CD14-positive monocyte (primary cell): ENCODE data around the gene SYNE1. TPM values are rescaled to one million over a fixed set of nuclear protein-coding genes. Genes with fewer than 3 reads are reported as not detected.

ENCODE experiments used
- DNase-seq, 3 donors: peaks; one replicate each; pipeline ENCODE4 v3.0.0-alpha.2; 2011 to 2022
- H2AFZ ChIP-seq: 2 replicates; pipeline ENCODE4 v1.6.0; 2012; ENCODE audit warnings: mild to moderate bottlenecking, low read depth, low read length, inconsistent platforms; ENCODE audit not compliant: insufficient read depth, poor library complexity, severe bottlenecking
- H3K27ac ChIP-seq, 2 donors: 1 replicate in 1 of 2; 2 replicates in 1 of 2; pipeline ENCODE4 v1.5.1; 2012 to 2013; ENCODE audit warnings: low read length in 2 of 2, control low read depth in 1 of 2, inconsistent platforms in 1 of 2, low read depth in 1 of 2, mild to moderate bottlenecking in 1 of 2
- H3K27me3 ChIP-seq, 2 donors: one replicate each; pipeline versions ENCODE4 v1.6.0 to v1.6.1; 2011 to 2013; ENCODE audit warnings: low read length in 2 of 2; ENCODE audit not compliant: control insufficient read depth in 2 of 2, insufficient read depth in 2 of 2
- H3K36me3 ChIP-seq, 2 donors: replicated peaks in 1 of 2; 1 replicate in 1 of 2; 2 replicates in 1 of 2; pipeline versions ENCODE4 v1.5.1 to v1.6.1; 2012 to 2013; ENCODE audit warnings: low read length in 2 of 2, control low read depth in 1 of 2, inconsistent platforms in 1 of 2, mild to moderate bottlenecking in 1 of 2; ENCODE audit not compliant: insufficient read depth in 2 of 2, control insufficient read depth in 1 of 2
- H3K4me1 ChIP-seq, 2 donors: 1 replicate in 1 of 2; 2 replicates in 1 of 2; pipeline versions ENCODE4 v1.5.1 to v1.6.1; 2012 to 2013; ENCODE audit warnings: low read length in 2 of 2, control low read depth in 1 of 2, inconsistent platforms in 1 of 2, mild to moderate bottlenecking in 1 of 2, moderate library complexity in 1 of 2; ENCODE audit not compliant: insufficient read depth in 2 of 2, control insufficient read depth in 1 of 2
- H3K4me2 ChIP-seq: replicated peaks from 2 replicates; pipeline ENCODE3; 2012; ENCODE audit warnings: low read length, moderate library complexity, mild to moderate bottlenecking; ENCODE audit not compliant: poor library complexity, severe bottlenecking; ENCODE audit errors: extremely low read depth
- H3K4me3 ChIP-seq, 3 experiments: fragments of 200-600 bp in 1 of 3; sonication (generic) in 1 of 3; replicated peaks in 1 of 3; 1 replicate in 2 of 3; 2 replicates in 1 of 3; pipeline ENCODE4 v1.5.1; 2011 to 2013; ENCODE audit warnings: low read length in 3 of 3, mild to moderate bottlenecking in 3 of 3, control low read depth in 2 of 3, low read depth in 2 of 3, inconsistent platforms in 1 of 3, moderate library complexity in 1 of 3
- H3K79me2 ChIP-seq: 2 replicates; pipeline ENCODE4 v1.6.0; 2012; ENCODE audit warnings: mild to moderate bottlenecking, control low read depth, inconsistent platforms, low read length, moderate library complexity; ENCODE audit not compliant: insufficient read depth
- H3K9ac ChIP-seq: 2 replicates; pipeline ENCODE4 v1.6.0; 2017; ENCODE audit warnings: low read length, mild to moderate bottlenecking; ENCODE audit not compliant: insufficient read depth, poor library complexity, severe bottlenecking
- H3K9me3 ChIP-seq, 2 donors: replicated peaks in 1 of 2; 1 replicate in 1 of 2; 2 replicates in 1 of 2; pipeline versions ENCODE4 v1.5.1 to v1.6.1; 2012 to 2013; ENCODE audit warnings: low read length in 2 of 2, control low read depth in 1 of 2; ENCODE audit not compliant: control insufficient read depth in 1 of 2, insufficient read depth in 1 of 2
- H4K20me1 ChIP-seq: 2 replicates; pipeline ENCODE4 v1.6.0; 2012; ENCODE audit warnings: mild to moderate bottlenecking, low read length, control low read depth, moderate library complexity; ENCODE audit not compliant: insufficient read depth
- H3K27ac Mint-ChIP-seq, 7 donors: one replicate each; pipeline ENCODE4 v1.8.0; 2020; ENCODE audit warnings: mild to moderate bottlenecking in 7 of 7, mixed read lengths in 7 of 7, moderate library complexity in 6 of 7, inconsistent platforms in 2 of 7
- H3K27me3 Mint-ChIP-seq, 3 donors: one replicate each; pipeline ENCODE4 v1.8.0; 2021 to 2022; ENCODE audit warnings: low read depth in 3 of 3, mild to moderate bottlenecking in 3 of 3, mixed read lengths in 3 of 3, moderate library complexity in 3 of 3, inconsistent platforms in 1 of 3
- H3K36me3 Mint-ChIP-seq, 2 donors: one replicate each; pipeline ENCODE4 v1.8.0; 2020; ENCODE audit warnings: mixed read lengths in 2 of 2, inconsistent platforms in 1 of 2, mild to moderate bottlenecking in 1 of 2
- H3K4me1 Mint-ChIP-seq: one replicate; pipeline ENCODE4 v1.8.0; 2020; ENCODE audit warnings: mild to moderate bottlenecking, mixed read lengths
- H3K4me3 Mint-ChIP-seq, 2 donors: one replicate each; pipeline ENCODE4 v1.8.0; 2020; ENCODE audit warnings: mild to moderate bottlenecking in 2 of 2, mixed read lengths in 2 of 2, moderate library complexity in 1 of 2
- H3K9me3 Mint-ChIP-seq, 7 donors: one replicate each; pipeline ENCODE4 v1.8.0; 2020 to 2022; ENCODE audit warnings: mixed read lengths in 7 of 7, mild to moderate bottlenecking in 6 of 7, moderate library complexity in 6 of 7, inconsistent platforms in 2 of 7
- CTCF ChIP-seq: fragments of 200-600 bp; IDR thresholded peaks from one replicate; pipeline ENCODE4 v1.8.0; 2022; ENCODE audit warnings: antibody characterized with exemption, mild to moderate bottlenecking
- WGBS: methylation state at CpG from one replicate; pipeline ENCODE4 v1.1.5; 2013; ENCODE audit warnings: missing lambda C conversion rate; ENCODE audit not compliant: insufficient coverage; 5-methylcytosine and 5-hydroxymethylcytosine counted together
- intact Hi-C, 2 donors: fragments of 100-400 bp; cut with micrococcal nuclease; formaldehyde crosslinking; loops; one replicate each; pipeline versions ENCODE4 v1.15.0 to v1.15.1; 2023
- polyA plus RNA-seq, 3 donors: library from polyadenylated mRNA; depleted of rRNA in 1 of 3; unstranded in 2 of 3; stranded (reverse) in 1 of 3; fragments of 300-500 nt in 2 of 3; fragments of >200 nt in 1 of 3; fragmentation: Illumina TruSeq in 2 of 3; gene quantifications; 1 replicate in 2 of 3; 2 replicates in 1 of 3; pipeline ENCODE4 v1.2.3, GENCODE V29; 2012 to 2021

Gene SYNE1
- polyA plus RNA-seq, 3 donors: 3.7 to 24.5 (median 8.1) TPM

- Histone ChIP-seq H3K4me1 (no peaks in the 10 kb centered on the region), H3K27ac (no peak overlapping the region), H3K4me2 (no peak overlapping the region), H3K9me3 (no peaks in the 10 kb centered on the region), H3K36me3 (peaks cover 5 to 24% of the 10 kb centered on the region in 2 donors), H3K27me3 (no peaks in the 10 kb centered on the region), H3K79me2 (no peaks in the 10 kb centered on the region), H3K9ac (no peak overlapping the region), H2AFZ (no peak overlapping the region), H4K20me1 (no peaks in the 10 kb centered on the region), H3K4me3 (no peak overlapping the region)
- TF ChIP-seq CTCF: no peak
- H3K36me3 Mint-ChIP-seq: peaks cover 43 to 44% of the 10 kb centered on the region in 2 donors
- intact Hi-C loops: no loop called here
- H3K27ac Mint-ChIP-seq: no peak overlapping the region
- 17% methylated on average over 1 of the region's 4 CpGs for WGBS
- no peak overlapping the region for H3K4me3 Mint-ChIP-seq
- peaks cover 0 to 1% (median 0%) of the 10 kb centered on the region in 3 donors for H3K27me3 Mint-ChIP-seq
- no peak for DNase-seq
- H3K9me3 Mint-ChIP-seq: peaks cover 0 to 1% (median 0%) of the 10 kb centered on the region in 7 donors
- peaks cover 3% of the 10 kb centered on the region for H3K4me1 Mint-ChIP-seq
Measured at GRCh38 chr6:152166497-152166896, 470.7 kb downstream of the SYNE1 start.

GRCh38 chr6:152164957-152165356 lies 472.2 kb downstream of the SYNE1 start:
- Mint-ChIP-seq H3K9me3 (peaks cover 0 to 1% (median 0%) of the 10 kb centered on the region in 7 donors), H3K27ac (no peak overlapping the region), H3K27me3 (no peaks in the 10 kb centered on the region), H3K4me3 (no peak overlapping the region), H3K4me1 (peaks cover 3% of the 10 kb centered on the region), H3K36me3 (peaks cover 33 to 36% of the 10 kb centered on the region in 2 donors)
- WGBS: no CpG with 5 or more reads among the region's 5 CpGs
- Histone ChIP-seq H3K9ac (no peak overlapping the region), H3K4me3 (no peak overlapping the region), H3K79me2 (no peaks in the 10 kb centered on the region), H3K4me2 (no peak overlapping the region), H2AFZ (no peak overlapping the region), H3K9me3 (no peaks in the 10 kb centered on the region), H3K4me1 (no peaks in the 10 kb centered on the region), H4K20me1 (no peaks in the 10 kb centered on the region), H3K27ac (no peak overlapping the region), H3K27me3 (no peaks in the 10 kb centered on the region), H3K36me3 (peaks cover 5 to 11% of the 10 kb centered on the region in 2 donors)
- intact Hi-C loops: no loop called here
- no peak for DNase-seq
- no peak for TF ChIP-seq CTCF
